ENCODE measurements around the gene CLDND2.

DNA sequence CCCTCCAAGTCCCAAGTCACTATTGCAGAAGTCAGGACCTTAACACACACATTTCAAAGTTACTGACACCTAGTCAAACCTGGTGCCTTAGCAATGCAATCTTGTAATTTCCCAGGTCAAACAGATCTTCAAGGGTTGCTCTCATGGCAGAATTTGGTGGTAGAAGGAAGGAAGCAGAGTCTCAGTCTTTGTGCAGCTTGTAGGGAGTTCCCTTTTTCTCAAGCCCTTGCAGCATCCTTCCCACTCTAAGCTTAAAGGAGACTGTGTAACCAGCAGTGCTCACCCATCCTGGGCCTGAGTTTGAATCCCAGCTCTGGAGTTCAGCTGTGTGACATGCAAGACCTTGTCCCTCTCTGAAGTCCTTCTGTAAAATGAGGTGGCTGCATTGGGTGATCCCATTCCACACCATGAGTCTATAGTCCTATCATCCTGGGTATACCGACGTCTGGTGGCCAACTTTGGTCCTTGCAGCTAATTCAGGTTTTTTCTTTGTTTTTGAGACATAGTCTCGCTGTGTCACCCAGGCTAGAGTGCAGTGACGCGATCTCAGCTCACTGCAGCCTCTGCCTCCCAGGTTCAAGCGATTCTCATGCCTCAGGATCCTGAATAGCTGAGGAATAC lies 38.8 kb upstream of the CLDND2 start:
- no peak for TF ChIP-seq EP300 (IDR thresholded peaks at IDR 0.05)
- TF ChIP-seq, protein P1, sequence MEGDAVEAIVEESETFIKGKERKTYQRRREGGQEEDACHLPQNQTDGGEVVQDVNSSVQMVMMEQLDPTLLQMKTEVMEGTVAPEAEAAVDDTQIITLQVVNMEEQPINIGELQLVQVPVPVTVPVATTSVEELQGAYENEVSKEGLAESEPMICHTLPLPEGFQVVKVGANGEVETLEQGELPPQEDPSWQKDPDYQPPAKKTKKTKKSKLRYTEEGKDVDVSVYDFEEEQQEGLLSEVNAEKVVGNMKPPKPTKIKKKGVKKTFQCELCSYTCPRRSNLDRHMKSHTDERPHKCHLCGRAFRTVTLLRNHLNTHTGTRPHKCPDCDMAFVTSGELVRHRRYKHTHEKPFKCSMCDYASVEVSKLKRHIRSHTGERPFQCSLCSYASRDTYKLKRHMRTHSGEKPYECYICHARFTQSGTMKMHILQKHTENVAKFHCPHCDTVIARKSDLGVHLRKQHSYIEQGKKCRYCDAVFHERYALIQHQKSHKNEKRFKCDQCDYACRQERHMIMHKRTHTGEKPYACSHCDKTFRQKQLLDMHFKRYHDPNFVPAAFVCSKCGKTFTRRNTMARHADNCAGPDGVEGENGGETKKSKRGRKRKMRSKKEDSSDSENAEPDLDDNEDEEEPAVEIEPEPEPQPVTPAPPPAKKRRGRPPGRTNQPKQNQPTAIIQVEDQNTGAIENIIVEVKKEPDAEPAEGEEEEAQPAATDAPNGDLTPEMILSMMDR (IDR thresholded peaks at IDR 0.05), result peak in 4 of 5 experiments; percentile 12 to 41 (median 20)

Data from tibial nerve (tissue), 4 donors.